Keratinocyte (primary cell): ENCODE data around the gene TLCD3A.
"Not testable (repeated sequence)": the region's sequence is repeated elsewhere in the genome, so short reads cannot be mapped to it uniquely, and the experiment has no call there.

Source experiments
- CTCF ChIP-seq, 3 experiments: IDR thresholded peaks in 1 of 3; conservative IDR thresholded peaks in 1 of 3; optimal IDR thresholded peaks in 1 of 3; 2 replicates in 2 of 3; 3 replicates in 1 of 3; pipeline versions ENCODE3 to v1.5.1; 2011; ENCODE audit warnings: low read length in 3 of 3, mild to moderate bottlenecking in 3 of 3, moderate library complexity in 2 of 3, control low read depth in 1 of 3, inconsistent platforms in 1 of 3; ENCODE audit not compliant: insufficient read depth in 2 of 3; ENCODE audit errors: extremely low read depth in 1 of 3
- EZH2 ChIP-seq: IDR thresholded peaks from one replicate; pipeline ENCODE4 v1.6.1; 2012; ENCODE audit warnings: inconsistent platforms, mild to moderate bottlenecking, low read length, moderate library complexity

GRCh38 chr17:785901-786300 is 53.5 kb downstream of the TLCD3A start:
- not testable (repeated sequence) for TF ChIP-seq EZH2; CTCF (optimal IDR thresholded peaks at IDR 0.05 in 1 of 3, IDR thresholded peaks at IDR 0.05 in 1 of 3, conservative IDR thresholded peaks at IDR 0.05 in 1 of 3; ENCODE audit: extremely low read depth in 1 of 3, insufficient read depth in 2 of 3, low read length in 3 of 3)
